ENCODE data around the gene AMTN. TPM values are rescaled to one million over a fixed set of nuclear protein-coding genes. Genes with fewer than 3 reads are reported as not detected.
A peak's percentile ranks its signal among the peaks of the same experiment; 100 is the strongest.
"Not testable (repeated sequence)": the region's sequence is repeated elsewhere in the genome, so short reads cannot be mapped to it uniquely, and the experiment has no call there.

AMTN gene
- total RNA-seq, 4 donors from 2014 or later: 0.26 to 1.9 (median 1.3) TPM; not detected in 1

DNA sequence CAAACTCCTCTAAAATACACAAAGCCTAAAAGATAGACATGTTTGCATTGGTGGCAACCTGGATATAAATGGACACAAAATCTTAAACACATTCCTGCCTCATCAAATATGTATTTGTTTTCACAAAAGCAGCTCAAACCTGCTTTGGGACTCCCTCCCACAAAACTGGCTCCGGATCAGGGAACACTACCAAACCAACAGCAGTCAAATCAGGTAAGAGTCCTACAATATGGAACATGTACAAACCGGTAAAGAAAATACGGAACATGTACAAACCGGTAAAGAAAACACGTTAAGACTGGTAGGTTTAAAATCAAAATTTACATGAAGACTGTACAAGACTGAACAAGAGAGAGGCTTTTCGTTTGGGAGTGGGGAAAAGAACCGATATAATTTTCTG is 4.3 kb downstream of the AMTN start:
- intact Hi-C loops (cut with DNase I; ENCODE audit: low total_unique reads): no loop called here
- WGBS, 2 donors: 50 to 54% methylated on average over 7 of the region's 7 CpGs
- peak in 1 of 2 donors; percentile 20 for DNase-seq (ENCODE audit: low spot score in 2 of 2)

GRCh38 chr4:70530997-70531396 is 12.6 kb downstream of the AMTN start:
- no peak for TF ChIP-seq POLR2A (IDR thresholded peaks at IDR 0.05)
- TF ChIP-seq, protein P1, sequence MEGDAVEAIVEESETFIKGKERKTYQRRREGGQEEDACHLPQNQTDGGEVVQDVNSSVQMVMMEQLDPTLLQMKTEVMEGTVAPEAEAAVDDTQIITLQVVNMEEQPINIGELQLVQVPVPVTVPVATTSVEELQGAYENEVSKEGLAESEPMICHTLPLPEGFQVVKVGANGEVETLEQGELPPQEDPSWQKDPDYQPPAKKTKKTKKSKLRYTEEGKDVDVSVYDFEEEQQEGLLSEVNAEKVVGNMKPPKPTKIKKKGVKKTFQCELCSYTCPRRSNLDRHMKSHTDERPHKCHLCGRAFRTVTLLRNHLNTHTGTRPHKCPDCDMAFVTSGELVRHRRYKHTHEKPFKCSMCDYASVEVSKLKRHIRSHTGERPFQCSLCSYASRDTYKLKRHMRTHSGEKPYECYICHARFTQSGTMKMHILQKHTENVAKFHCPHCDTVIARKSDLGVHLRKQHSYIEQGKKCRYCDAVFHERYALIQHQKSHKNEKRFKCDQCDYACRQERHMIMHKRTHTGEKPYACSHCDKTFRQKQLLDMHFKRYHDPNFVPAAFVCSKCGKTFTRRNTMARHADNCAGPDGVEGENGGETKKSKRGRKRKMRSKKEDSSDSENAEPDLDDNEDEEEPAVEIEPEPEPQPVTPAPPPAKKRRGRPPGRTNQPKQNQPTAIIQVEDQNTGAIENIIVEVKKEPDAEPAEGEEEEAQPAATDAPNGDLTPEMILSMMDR (IDR thresholded peaks at IDR 0.05): no peak
- no peak overlapping the region for H3K4me3 ChIP-seq (ENCODE audit: low read depth, poor library complexity, severe bottlenecking)
- DNase-seq (ENCODE audit: low spot score in 2 of 2): no peak
- 72 to 78% methylated on average over 5 of the region's 5 CpGs for WGBS, 2 donors
- intact Hi-C loops (cut with DNase I; ENCODE audit: low total_unique reads): no loop called here

More for the DNA sequence above, 4.3 kb downstream of the AMTN start:
- TF ChIP-seq, protein P1 (IDR thresholded peaks at IDR 0.05): no peak
- TF ChIP-seq POLR2A (IDR thresholded peaks at IDR 0.05): no peak
- no peak overlapping the region for H3K4me3 ChIP-seq (ENCODE audit: low read depth, poor library complexity, severe bottlenecking)

DNA sequence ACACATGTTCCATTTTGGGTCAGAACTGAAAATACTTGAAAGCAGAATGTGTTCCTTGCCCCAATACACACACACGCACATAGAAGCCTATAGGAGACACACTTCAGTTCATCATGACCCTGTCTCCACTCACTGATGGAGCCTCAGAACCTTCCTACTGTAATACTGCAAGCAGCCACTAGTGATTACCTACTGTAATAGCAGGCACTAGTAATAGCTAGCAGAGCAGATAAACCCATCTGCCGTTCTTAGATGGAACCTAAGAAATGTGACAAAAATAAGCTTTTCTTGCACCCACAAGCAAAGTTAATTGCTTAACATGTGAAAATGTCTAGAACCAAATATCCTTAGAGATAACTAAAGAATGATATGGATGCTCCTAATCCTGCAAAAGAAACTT is 13.6 kb downstream of the AMTN start:
- no peak for DNase-seq (ENCODE audit: low spot score in 2 of 2)
- no peak overlapping the region for H3K4me3 ChIP-seq (ENCODE audit: low read depth, poor library complexity, severe bottlenecking)
- WGBS, 2 donors: 65 to 91% methylated on average over 2 of the region's 2 CpGs
- intact Hi-C loops (cut with DNase I; ENCODE audit: low total_unique reads): no loop called here
- TF ChIP-seq, protein P1 (IDR thresholded peaks at IDR 0.05): no peak
- TF ChIP-seq POLR2A (IDR thresholded peaks at IDR 0.05): no peak

DNA sequence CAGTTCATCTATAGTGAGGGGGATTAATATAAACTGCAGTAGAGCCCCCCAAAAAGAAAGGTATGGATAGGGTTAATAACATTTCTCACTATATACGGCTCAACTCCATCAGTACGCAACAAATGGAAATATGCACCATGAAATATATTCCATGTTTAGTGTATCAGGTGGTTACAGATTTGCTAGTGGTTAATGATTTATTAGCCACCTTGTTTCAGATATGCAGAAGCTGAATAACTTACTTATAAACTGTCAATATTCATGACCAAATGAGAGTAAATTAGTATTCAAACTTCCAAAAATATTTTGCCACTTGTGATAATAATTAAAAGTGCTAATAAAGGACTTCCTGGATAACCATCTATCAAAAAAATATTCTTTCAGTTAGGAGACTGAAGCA is 14.8 kb downstream of the AMTN start:
- DNase-seq (ENCODE audit: low spot score in 2 of 2): no peak
- 61 to 67% methylated on average over 2 of the region's 2 CpGs for WGBS, 2 donors
- no peak overlapping the region for H3K4me3 ChIP-seq (ENCODE audit: low read depth, poor library complexity, severe bottlenecking)
- TF ChIP-seq POLR2A (IDR thresholded peaks at IDR 0.05): no peak
- TF ChIP-seq, protein P1 (IDR thresholded peaks at IDR 0.05): no peak
- intact Hi-C loops (cut with DNase I; ENCODE audit: low total_unique reads): no loop called here

DNA sequence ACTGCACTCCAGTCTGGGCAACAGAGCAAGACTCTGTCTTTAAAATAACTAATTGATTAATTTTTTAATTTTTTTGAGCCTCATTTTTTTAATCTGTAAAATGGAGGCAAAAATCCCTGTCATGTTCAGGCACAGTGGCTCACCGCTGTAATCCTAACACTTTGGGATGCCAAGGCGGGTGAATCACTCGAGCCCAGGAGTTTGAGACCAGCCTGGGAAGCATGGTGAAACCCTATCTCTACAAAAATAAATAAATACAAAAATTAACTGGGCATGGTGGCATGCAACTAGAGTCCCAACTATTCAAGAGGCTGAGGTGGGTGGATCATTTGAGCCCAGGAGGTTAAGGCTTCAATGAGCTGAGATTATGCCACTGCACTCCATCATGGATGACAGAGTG is 15.4 kb downstream of the AMTN start:
- no peak overlapping the region for H3K4me3 ChIP-seq (ENCODE audit: low read depth, poor library complexity, severe bottlenecking)
- no peak for TF ChIP-seq POLR2A (IDR thresholded peaks at IDR 0.05)
- TF ChIP-seq, protein P1 (IDR thresholded peaks at IDR 0.05): no peak
- no peak for DNase-seq (ENCODE audit: low spot score in 2 of 2)
- intact Hi-C loops (cut with DNase I; ENCODE audit: low total_unique reads): no loop called here
- WGBS, 2 donors: 95 to 96% methylated on average over 3 of the region's 3 CpGs

GRCh38 chr4:70534886-70535285 is 16.5 kb downstream of the AMTN start:
- DNase-seq (ENCODE audit: low spot score in 2 of 2); intact Hi-C loops (cut with DNase I; ENCODE audit: low total_unique reads); H3K4me3 ChIP-seq (ENCODE audit: low read depth, poor library complexity, severe bottlenecking): not testable (repeated sequence)
- WGBS, 2 donors: 90 to 95% methylated on average over 3 of the region's 3 CpGs

All from lower leg skin (tissue), 4 donors.